Measurements from ENCODE around the gene SNX21.

Gene SNX21

DNA sequence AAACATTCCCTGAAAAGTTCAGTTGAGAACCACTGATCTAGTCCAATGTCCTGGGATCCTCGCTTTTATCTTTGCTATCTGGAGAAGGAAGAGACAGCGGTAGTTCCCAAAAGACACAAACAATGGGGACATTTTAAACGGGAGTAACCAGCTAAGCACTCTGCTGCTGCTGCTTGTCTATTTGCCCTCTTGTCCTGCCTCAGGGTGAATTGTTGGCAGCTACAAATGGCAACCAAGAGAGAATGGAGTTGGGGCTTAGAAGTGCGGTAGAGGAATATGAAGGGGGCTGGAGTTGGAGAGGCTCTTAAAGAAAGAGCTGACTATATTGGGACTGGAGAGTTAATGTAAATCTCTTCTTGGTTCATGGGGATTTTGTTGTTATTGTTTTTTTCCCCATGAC lies 41.0 kb downstream of the SNX21 start:
- in situ Hi-C loops (cut with HindIII; ENCODE audit: low sequenced_read_pairs): no loop called here

- in situ Hi-C loops (cut with HindIII; ENCODE audit: low sequenced_read_pairs): no loop called here
These were observed 44.6 kb downstream of the SNX21 start for GRCh38 chr20:45878076-45878761.

GRCh38 chr20:45880988-45881788 lies 47.6 kb downstream of the SNX21 start, which contains the start of gene ZSWIM1:
ZSWIM1 (plus strand) TSS chr20:45881227; CDS start chr20:45882593, 1,366 bp downstream.
- in situ Hi-C loops (cut with HindIII; ENCODE audit: low sequenced_read_pairs): no loop called here

- in situ Hi-C loops (cut with HindIII; ENCODE audit: low sequenced_read_pairs): no loop called here
These were observed 49.0 kb downstream of the SNX21 start for GRCh38 chr20:45882469-45883099.

GRCh38 chr20:45883100-45883469 lies 49.5 kb downstream of the SNX21 start:
- in situ Hi-C loops (cut with HindIII; ENCODE audit: low sequenced_read_pairs): no loop called here

DNA sequence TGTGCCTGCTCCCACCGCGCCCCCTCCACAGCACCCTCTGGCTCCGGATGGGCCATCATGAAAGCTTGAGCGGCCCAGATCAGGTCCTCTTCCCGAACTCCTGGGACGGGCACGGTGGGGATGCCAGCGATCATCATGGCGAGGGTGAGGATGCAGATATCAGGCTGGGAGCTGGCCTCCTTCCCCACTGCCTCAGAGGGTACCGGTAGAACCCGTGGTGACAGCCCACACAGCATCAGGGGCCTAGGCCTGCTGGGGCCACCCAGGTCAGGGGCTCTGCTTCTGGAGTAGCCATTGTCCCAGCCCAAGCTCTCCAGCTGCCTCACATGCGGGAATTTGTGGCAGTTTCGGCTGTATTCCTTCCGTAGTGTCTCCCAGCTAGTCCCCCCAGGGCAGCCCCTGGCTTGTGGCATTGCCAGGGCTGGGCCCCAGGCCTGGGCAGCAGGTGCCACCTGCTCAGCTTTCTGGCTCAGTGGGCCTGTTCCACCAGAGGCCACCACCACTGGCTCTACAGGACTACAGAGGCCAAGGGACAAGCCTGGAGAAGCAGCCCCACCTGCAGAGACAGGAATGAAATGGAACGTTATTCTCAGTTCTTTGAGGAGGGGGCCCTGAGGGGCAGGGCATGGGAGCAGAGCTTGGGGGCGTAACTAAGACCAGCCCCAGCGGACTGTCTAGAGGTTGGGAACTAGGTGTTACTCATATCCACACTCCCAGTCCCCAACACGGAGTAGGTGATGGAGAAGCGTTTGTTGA lies 53.2 kb downstream of the SNX21 start:
- in situ Hi-C loops (cut with HindIII; ENCODE audit: low sequenced_read_pairs): no loop called here

DNA sequence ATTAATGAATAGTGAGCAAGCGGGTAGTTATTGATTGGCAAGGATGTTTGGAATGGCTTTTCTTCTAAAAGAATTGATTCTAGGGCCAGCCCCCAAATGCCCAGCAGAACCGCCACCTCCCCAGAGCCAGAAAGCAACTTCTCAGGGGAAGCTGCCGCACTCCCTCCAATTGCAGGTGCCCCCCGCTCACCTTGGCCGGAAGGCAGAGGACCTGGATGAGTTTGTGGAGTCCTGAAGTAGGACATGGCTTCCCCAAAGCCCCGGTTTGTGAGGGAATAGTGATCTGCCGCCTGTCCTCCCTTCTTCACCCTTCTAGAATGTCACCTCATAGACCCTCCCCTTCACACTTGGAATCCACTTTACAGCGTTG lies 53.7 kb downstream of the SNX21 start, which contains the start of gene SPATA25:
Gene SPATA25, minus strand, starts transcription at position 277 of the 370 bp plus-strand sequence. Its CDS starts 32 bp downstream, at position 245.
- in situ Hi-C loops (cut with HindIII; ENCODE audit: low sequenced_read_pairs): no loop called here

GRCh38 chr20:45888681-45889080 lies 55.1 kb downstream of the SNX21 start:
- in situ Hi-C loops (cut with HindIII; ENCODE audit: low sequenced_read_pairs): no loop called here

- in situ Hi-C loops (cut with HindIII; ENCODE audit: low sequenced_read_pairs): no loop called here
These were observed 56.7 kb downstream of the SNX21 start for GRCh38 chr20:45890077-45890984.

- in situ Hi-C loops (cut with HindIII; ENCODE audit: low sequenced_read_pairs): no loop called here
These were observed 57.7 kb downstream of the SNX21 start, which contains the start of the genes CTSA and NEURL2 for GRCh38 chr20:45890985-45891983. CTSA (plus strand) TSS chr20:45891335; CDS start chr20:45891569, 234 bp downstream. NEURL2 (minus strand) TSS chr20:45891208; CDS start chr20:45890991, 217 bp downstream.

- in situ Hi-C loops (cut with HindIII; ENCODE audit: low sequenced_read_pairs): no loop called here
These were observed 58.6 kb downstream of the SNX21 start for GRCh38 chr20:45892049-45892825.
